HepG2 (cell line): ENCODE data around the gene EYA2.

ENCODE experiments used
- EHMT2 ChIP-seq: fragments of 200-600 bp; sonication (generic); IDR thresholded peaks from 2 replicates; pipeline ENCODE4 v1.7.0; 2017; ENCODE audit warnings: antibody characterized with exemption, low read depth, low read length, borderline replicate concordance
- XRCC5 ChIP-seq: fragments of 200-400 bp; formaldehyde crosslinking; optimal IDR thresholded peaks from 2 replicates; pipeline ENCODE3; 2017; ENCODE audit warnings: mild to moderate bottlenecking, low read length
- YY1 ChIP-seq: IDR thresholded peaks from 2 replicates; pipeline ENCODE4 v1.6.1; 2011; ENCODE audit warnings: low read length, low read depth, moderate library complexity, mild to moderate bottlenecking; ENCODE audit not compliant: insufficient read depth, insufficient replicate concordance
- ZNF10 ChIP-seq: sonication (generic); formaldehyde crosslinking; IDR thresholded peaks from 2 replicates; pipeline ENCODE4 v1.4.0; 2020; ENCODE audit warnings: mild to moderate bottlenecking, low read depth, missing genetic modification reagents, borderline replicate concordance
- ZNF230 ChIP-seq: sonication (generic); formaldehyde crosslinking; IDR thresholded peaks from 2 replicates; pipeline ENCODE4 v1.4.0; 2020; ENCODE audit warnings: mild to moderate bottlenecking, missing genetic modification reagents
- TF ChIP-seq, protein P1 (sequence below): sonication (generic); formaldehyde crosslinking; IDR thresholded peaks from 2 replicates; pipeline ENCODE4 v1.4.0; 2020; ENCODE audit warnings: missing genetic modification reagents

DNA sequence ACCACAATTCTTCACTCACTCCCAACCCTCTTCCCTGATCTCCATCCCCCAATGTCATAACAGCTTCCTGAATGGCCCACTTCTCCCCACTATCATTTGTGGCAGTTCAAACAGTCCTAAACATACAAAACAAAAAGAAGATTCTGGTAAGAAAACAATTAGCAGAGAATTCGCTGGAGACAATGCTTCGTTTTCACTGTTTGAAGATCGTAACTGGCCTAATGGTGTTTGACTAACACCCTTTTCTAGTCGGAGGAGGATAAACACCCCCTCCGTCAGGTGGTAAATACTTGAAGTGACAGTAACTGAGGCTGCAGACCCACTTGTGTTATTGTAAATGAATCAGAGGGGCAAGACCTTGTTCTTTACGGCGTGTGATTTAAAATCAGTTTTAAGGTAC, 3.8 kb downstream of the EYA2 start:
- TF ChIP-seq YY1 (no peak), XRCC5 (no peak), EHMT2 (no peak), ZNF230 (CRISPR knock-in tag) (no peak), ZNF10 (CRISPR knock-in tag) (no peak)
- TF ChIP-seq, protein P1, sequence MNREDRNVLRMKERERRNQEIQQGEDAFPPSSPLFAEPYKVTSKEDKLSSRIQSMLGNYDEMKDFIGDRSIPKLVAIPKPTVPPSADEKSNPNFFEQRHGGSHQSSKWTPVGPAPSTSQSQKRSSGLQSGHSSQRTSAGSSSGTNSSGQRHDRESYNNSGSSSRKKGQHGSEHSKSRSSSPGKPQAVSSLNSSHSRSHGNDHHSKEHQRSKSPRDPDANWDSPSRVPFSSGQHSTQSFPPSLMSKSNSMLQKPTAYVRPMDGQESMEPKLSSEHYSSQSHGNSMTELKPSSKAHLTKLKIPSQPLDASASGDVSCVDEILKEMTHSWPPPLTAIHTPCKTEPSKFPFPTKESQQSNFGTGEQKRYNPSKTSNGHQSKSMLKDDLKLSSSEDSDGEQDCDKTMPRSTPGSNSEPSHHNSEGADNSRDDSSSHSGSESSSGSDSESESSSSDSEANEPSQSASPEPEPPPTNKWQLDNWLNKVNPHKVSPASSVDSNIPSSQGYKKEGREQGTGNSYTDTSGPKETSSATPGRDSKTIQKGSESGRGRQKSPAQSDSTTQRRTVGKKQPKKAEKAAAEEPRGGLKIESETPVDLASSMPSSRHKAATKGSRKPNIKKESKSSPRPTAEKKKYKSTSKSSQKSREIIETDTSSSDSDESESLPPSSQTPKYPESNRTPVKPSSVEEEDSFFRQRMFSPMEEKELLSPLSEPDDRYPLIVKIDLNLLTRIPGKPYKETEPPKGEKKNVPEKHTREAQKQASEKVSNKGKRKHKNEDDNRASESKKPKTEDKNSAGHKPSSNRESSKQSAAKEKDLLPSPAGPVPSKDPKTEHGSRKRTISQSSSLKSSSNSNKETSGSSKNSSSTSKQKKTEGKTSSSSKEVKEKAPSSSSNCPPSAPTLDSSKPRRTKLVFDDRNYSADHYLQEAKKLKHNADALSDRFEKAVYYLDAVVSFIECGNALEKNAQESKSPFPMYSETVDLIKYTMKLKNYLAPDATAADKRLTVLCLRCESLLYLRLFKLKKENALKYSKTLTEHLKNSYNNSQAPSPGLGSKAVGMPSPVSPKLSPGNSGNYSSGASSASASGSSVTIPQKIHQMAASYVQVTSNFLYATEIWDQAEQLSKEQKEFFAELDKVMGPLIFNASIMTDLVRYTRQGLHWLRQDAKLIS (CRISPR knock-in tag), result no peak
